Heart right ventricle (tissue), 16 donors: ENCODE data around the gene ATXN1. TPM values are rescaled to one million over a fixed set of nuclear protein-coding genes. Genes with fewer than 3 reads are reported as not detected.

ENCODE experiments used
- ATAC-seq, 8 donors: fragments of 200-7000 bp; cut with Tn5 transposase; one replicate each; pipeline ENCODE4 v1.9.1; 2020; ENCODE audit warnings: mild to moderate bottlenecking in 8 of 8, moderate library complexity in 8 of 8, moderate number of reproducible peaks in 1 of 8
- DNase-seq, 2 donors: peaks; one replicate each; pipeline ENCODE4 v3.0.0-alpha.2; 2020
- H3K27ac ChIP-seq, 10 donors: fragments of 200-600 bp; sonication (generic) in 2 of 10; one replicate each; pipeline versions ENCODE4 v1.5.0 to v1.8.0; 2020 to 2022; ENCODE audit warnings: mild to moderate bottlenecking in 3 of 10
- H3K27me3 ChIP-seq, 7 donors: fragments of 200-600 bp; one replicate each; pipeline ENCODE4 v1.8.0; 2021 to 2022; ENCODE audit warnings: mild to moderate bottlenecking in 2 of 7
- H3K36me3 ChIP-seq, 9 donors: fragments of 200-600 bp; sonication (generic) in 1 of 9; one replicate each; pipeline versions ENCODE4 v1.5.0 to v1.8.0; 2020 to 2022; ENCODE audit warnings: mild to moderate bottlenecking in 2 of 9
- H3K4me1 ChIP-seq, 9 donors: fragments of 200-600 bp; sonication (generic) in 1 of 9; one replicate each; pipeline versions ENCODE4 v1.5.0 to v1.8.0; 2020 to 2022; ENCODE audit warnings: mild to moderate bottlenecking in 4 of 9
- H3K4me3 ChIP-seq, 10 donors: fragments of 200-600 bp; sonication (generic) in 2 of 10; one replicate each; pipeline versions ENCODE4 v1.5.0 to v1.8.0; 2020 to 2022; ENCODE audit warnings: mild to moderate bottlenecking in 7 of 10, moderate library complexity in 2 of 10
- H3K9me3 ChIP-seq, 11 donors: fragments of 200-600 bp in 10 of 11; sonication (generic) in 2 of 11; one replicate each; pipeline versions ENCODE4 v1.5.0 to v1.8.0; 2013 to 2022; ENCODE audit warnings: mild to moderate bottlenecking in 2 of 11, control low read depth in 1 of 11, moderate library complexity in 1 of 11
- WGBS, 2 donors: extraction: QIAGEN DNeasy Blood & Tissue Kit; methylation state at CpG; one replicate each; pipeline ENCODE4 v1.1.7; 2013; ENCODE audit warnings: inconsistent platforms in 1 of 2; 5-methylcytosine and 5-hydroxymethylcytosine counted together
- intact Hi-C, 10 donors: fragments of 100-400 bp; cut with DNase I; formaldehyde crosslinking; loops; one replicate each; pipeline versions ENCODE4 v1.11.1 to v1.14.2; 2022
- polyA plus RNA-seq, 2 donors: library from polyadenylated mRNA; stranded (reverse); fragments of 200-250 nt; gene quantifications; one replicate each; pipeline ENCODE4 v1.2.3, GENCODE V29; 2013
- total RNA-seq, 10 donors: library from RNA; stranded (reverse); fragmentation: NEBNext Ultra II Directional in 3 of 10; extraction: Animal tissue kit (Norgen Biotek cat#: 25700) in 3 of 10; gene quantifications; one replicate each; pipeline versions ENCODE4 v1.2.1 to v1.2.4, GENCODE V29; 2021 to 2023
- TF ChIP-seq, protein P1 (sequence below), 9 donors: fragments of 200-600 bp; sonication (generic) in 2 of 9; IDR thresholded peaks; one replicate each; pipeline versions ENCODE4 v1.5.0 to v1.8.0; 2021 to 2022; ENCODE audit warnings: antibody characterized with exemption in 9 of 9, mild to moderate bottlenecking in 5 of 9, moderate library complexity in 1 of 9
- donor health status: Arrhythmogenic right ventricular cardiomyopathy.
- donor health status: ischemic (EF 13 %, LVEDD 7.1; RV severe dilation, severe dysfunction).
- donor health status: healthy with polysubstance abuse.
- donor health status: DM: no; HTN: yes; CAD: no.
- donor health status: DM: no; HTN: no; CAD: no.
- donor health status: ischemic (EF 25% LVEDD 6.9; RV normal size, moderate dysfunction).
- donor health status: ischemic (EF 25% LVEDD 5.7; RV mildly dilated, moderate dysfunction).
- donor health status: healthy.
- donor health status: DM: yes; HTN: yes; CAD: no.
- donor health status: Ischemic cardiomyopathy.
- donor health status: ischemic (EF 35%, LVEDD 5.7; RV mildly dilated, moderate dysfunction).
- donor health status: nonischemic (EF 11% LVEDD 7.7; RV severe dilation, severe dysfunction).
- donor health status: DM: yes; HTN: yes; CAD: no.
- donor health status: PGD.
- donor health status: ischemic (EF 29% LVEDD 5.4; RV normal size, mild dysfunction).
- donor health status: nonischemic (EF 23%, LVEDD 6.1; RV moderate dilation, normal function).

The ATXN1 gene
- total and polyA plus RNA-seq, 12 donors, result 4.1 to 46.5 (median 40.3) TPM

DNA sequence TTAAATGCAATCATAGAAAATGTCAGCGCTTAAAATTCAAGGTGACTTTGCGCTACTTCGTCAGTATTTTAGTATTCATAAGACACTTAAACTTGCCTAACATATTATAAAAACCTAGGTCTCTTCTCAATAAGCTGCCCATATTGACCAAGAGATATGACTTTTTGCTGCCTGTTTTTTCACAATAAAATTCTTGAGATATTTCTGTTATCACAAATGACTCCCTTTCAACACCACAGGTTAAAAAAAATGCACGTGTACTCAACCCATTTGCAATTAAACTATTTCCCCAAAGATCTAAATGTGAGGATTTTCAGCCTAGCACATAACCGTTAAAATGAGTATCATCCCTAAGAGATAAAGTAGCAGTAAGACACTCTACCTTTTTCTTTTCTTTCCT, 10.7 kb downstream of the ATXN1 start:
- Histone ChIP-seq H3K9me3 (no peaks in the 10 kb centered on the region), H3K4me1 (peaks cover 2 to 94% (median 56%) of the 10 kb centered on the region in 9 donors), H3K4me3 (no peak overlapping the region), H3K27me3 (no peaks in the 10 kb centered on the region), H3K36me3 (peaks cover 0 to 43% (median 9%) of the 10 kb centered on the region in 9 donors), H3K27ac (no peak overlapping the region)
- ATAC-seq (no peak), DNase-seq (no peak)
- WGBS, 2 donors, result 76 to 81% methylated on average over 5 of the region's 5 CpGs
- TF ChIP-seq, protein P1, sequence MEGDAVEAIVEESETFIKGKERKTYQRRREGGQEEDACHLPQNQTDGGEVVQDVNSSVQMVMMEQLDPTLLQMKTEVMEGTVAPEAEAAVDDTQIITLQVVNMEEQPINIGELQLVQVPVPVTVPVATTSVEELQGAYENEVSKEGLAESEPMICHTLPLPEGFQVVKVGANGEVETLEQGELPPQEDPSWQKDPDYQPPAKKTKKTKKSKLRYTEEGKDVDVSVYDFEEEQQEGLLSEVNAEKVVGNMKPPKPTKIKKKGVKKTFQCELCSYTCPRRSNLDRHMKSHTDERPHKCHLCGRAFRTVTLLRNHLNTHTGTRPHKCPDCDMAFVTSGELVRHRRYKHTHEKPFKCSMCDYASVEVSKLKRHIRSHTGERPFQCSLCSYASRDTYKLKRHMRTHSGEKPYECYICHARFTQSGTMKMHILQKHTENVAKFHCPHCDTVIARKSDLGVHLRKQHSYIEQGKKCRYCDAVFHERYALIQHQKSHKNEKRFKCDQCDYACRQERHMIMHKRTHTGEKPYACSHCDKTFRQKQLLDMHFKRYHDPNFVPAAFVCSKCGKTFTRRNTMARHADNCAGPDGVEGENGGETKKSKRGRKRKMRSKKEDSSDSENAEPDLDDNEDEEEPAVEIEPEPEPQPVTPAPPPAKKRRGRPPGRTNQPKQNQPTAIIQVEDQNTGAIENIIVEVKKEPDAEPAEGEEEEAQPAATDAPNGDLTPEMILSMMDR (IDR thresholded peaks at IDR 0.05), result no peak
- intact Hi-C loops, result loop anchor here in 3 of 10 donors (10.0 kb wide), 3 partner anchors 66 to 236 kb away; no protein-coding TSS in a partner anchor

DNA sequence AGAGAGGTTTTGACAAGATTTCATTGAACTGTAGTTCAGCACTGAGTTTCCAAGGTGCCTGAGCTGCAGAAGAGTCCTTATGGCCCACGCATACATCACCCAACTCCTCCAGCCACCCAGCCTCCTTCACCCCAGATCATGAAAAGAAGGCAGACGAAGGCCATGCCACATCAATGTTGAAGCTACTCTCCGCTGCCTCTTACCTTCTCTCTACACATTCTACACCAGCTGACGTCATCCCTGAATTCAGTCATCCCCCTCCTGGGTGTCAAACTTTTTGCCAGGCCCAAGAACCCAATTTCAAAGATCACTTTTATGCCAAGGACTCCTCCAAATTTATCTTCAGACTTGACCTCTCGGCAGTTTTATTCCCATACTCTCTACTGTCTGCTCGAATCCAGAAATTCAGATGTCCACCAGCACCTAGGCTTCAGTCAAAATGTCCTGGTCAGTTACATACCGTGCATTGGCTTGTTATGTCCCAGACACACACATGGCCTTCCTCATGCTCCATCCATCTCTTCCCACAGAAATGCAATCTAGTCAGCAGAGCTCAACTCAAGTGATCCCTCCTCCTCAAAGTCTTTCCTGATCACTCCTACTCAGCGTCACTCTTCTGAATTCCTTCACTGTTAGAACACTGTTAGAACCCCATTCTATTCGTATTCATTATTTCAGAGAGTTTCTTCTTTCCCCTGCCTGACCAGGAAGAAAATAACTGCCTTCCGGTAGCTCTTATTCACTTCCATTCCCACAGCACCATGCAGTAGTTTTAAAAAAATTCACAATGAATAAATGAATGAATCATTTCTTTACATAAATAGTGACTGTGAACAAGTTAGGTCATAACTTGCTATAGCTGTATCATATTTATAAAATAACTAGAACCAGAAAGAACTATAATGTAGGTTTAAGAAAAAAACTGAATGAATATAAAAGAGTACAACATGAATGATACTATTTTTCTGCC, 11.5 kb downstream of the ATXN1 start:
- intact Hi-C loops, result loop anchor here in 3 of 10 donors (10.0 kb wide), 3 partner anchors 65 to 235 kb away; no protein-coding TSS in a partner anchor

DNA sequence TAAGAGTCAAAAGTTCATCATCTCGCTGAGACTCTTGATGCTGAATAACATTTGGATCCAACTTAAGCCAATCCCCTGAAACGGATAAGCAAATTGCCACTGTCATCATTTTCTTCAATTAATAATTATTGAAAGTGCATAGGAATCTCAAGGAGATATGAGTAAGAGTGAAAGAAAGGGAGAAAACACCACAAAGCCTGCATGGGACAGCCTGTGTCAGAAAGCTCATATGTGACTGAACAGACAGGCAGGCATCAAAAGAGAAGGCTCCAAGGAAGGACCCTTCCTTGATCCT, 13.3 kb downstream of the ATXN1 start:
- H3K27ac ChIP-seq, result peak overlapping the region in 3 of 10 donors; percentile 33 to 56 (median 51)
- peak overlapping the region in 1 of 10 donors; percentile 3 for H3K4me3 ChIP-seq
- DNase-seq (no peak), ATAC-seq (no peak)
- H3K4me1 ChIP-seq, result peaks cover 2 to 83% (median 50%) of the 10 kb centered on the region in 9 donors
- TF ChIP-seq, protein P1 (IDR thresholded peaks at IDR 0.05), result no peak
- intact Hi-C loops, result no loop called here
- no peaks in the 10 kb centered on the region for H3K27me3 ChIP-seq
- H3K36me3 ChIP-seq, result peaks cover 0 to 36% (median 9%) of the 10 kb centered on the region in 9 donors
- H3K9me3 ChIP-seq, result no peaks in the 10 kb centered on the region
- WGBS, 2 donors, result 42 to 46% methylated on average over 2 of the region's 2 CpGs

More for the DNA sequence above, 11.5 kb downstream of the ATXN1 start:
- Histone ChIP-seq H3K27me3 (no peaks in the 10 kb centered on the region), H3K4me3 (no peak overlapping the region), H3K36me3 (peaks cover 0 to 43% (median 9%) of the 10 kb centered on the region in 9 donors), H3K9me3 (no peaks in the 10 kb centered on the region), H3K4me1 (peaks cover 2 to 88% (median 55%) of the 10 kb centered on the region in 9 donors), H3K27ac (no peak overlapping the region)
- ATAC-seq (no peak), DNase-seq (no peak)
- TF ChIP-seq, protein P1 (IDR thresholded peaks at IDR 0.05), result no peak
- WGBS, 2 donors, result 87 to 89% methylated on average over 10 of the region's 10 CpGs

DNA sequence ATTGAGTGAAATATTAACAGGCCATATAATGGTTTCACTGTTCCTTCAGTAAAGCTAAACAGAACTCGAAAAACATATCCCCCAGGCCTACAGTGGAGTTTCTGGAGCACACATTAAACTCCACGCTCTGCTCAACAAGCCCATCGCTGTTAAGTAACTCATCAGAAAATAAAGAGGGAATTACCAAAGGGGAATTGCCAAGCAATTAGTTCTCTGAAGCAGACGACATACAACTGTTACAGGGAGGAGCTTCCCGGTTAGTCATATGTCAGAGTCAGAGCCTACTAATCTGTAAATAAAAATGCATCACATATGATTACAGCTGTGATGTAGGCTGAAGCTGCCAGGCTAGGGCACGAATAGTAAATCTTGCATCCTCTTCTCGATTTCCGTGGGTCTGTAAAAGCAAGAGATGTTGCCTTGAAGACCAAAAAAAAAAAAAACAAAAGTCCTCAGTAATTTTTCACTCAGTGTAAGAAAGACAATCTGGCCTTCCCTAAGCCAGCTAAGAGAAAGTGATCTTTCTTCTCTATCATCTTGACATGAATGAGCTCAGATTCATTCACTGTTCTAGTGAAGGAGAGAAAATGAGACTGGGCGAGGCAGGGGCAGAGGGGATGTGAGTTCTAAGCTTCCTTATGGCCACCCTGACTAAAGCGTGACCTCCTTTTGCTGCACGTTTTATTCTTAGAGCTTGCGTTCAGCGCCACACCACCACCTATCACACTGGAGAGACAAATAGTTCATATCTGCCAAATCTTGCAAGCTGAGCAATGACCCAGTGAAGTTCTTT, 13.8 kb downstream of the ATXN1 start:
- Histone ChIP-seq H3K27ac (peak overlapping the region in 7 of 10 donors; percentile 1 to 56 (median 28)), H3K36me3 (peaks cover 0 to 36% (median 9%) of the 10 kb centered on the region in 9 donors), H3K4me3 (peak overlapping the region in 1 of 10 donors; percentile 3), H3K4me1 (peaks cover 2 to 84% (median 48%) of the 10 kb centered on the region in 9 donors), H3K27me3 (no peaks in the 10 kb centered on the region), H3K9me3 (no peaks in the 10 kb centered on the region)
- TF ChIP-seq, protein P1 (IDR thresholded peaks at IDR 0.05), result no peak
- intact Hi-C loops, result no loop called here
- no peak for DNase-seq
- WGBS, 2 donors, result 47 to 50% methylated on average over 13 of the region's 13 CpGs
- peak in 7 of 8 donors; percentile 30 to 65 (median 55) for ATAC-seq
